ENCODE data around the gene TCERG1L.

The TCERG1L gene

DNA sequence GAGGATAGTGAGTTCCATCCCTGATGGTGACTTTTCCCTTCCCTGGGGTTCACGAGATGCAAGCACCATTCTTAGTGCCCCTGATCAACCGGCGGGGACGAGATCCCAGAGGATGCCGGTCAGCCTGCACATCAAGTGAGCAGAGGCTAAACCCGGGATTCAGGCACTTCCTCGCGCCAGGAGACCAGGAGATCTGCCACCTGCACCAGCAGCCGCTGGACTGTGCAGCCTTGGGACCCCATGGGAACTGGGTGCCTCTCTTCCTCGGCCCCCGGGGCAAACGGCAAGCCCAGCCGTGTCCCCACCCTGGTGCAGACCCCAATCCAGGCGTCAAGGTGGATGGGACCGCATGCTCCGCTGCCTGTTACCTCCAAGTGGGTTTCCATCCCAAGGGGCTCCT, 88.5 kb downstream of the TCERG1L start:
- DNase-seq: no peak

GRCh38 chr10:131221632-131222277, 89.8 kb downstream of the TCERG1L start:
- no peak for DNase-seq

GRCh38 chr10:131220601-131221171, 90.8 kb downstream of the TCERG1L start:
- no peak for DNase-seq

DNA sequence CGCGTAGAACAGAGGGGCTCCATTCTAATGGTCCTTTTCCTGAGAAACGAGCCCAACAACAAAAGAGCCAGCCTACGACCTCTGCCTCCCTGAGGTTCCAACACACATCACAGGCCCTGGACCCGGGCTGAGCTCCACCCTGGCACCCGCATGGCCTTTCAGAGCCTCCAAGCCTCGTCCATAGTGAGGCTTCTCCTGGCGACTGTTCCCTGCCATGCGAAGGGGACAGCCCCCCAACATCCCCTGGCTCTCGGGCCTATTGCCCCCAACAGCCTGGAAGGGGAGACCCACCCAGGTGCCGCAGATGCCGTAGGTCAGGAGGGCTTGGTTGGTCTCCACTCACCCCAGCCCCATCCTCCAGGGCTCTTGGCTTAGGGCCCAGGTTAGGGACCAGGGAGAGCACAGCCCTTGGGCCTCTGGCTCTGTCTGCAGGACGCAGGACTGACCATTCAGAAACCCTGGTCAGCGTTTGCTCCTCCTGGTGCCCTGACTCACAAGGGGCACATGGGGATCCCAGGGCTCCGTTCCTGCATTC, 91.5 kb downstream of the TCERG1L start:
- DNase-seq: no peak

DNA sequence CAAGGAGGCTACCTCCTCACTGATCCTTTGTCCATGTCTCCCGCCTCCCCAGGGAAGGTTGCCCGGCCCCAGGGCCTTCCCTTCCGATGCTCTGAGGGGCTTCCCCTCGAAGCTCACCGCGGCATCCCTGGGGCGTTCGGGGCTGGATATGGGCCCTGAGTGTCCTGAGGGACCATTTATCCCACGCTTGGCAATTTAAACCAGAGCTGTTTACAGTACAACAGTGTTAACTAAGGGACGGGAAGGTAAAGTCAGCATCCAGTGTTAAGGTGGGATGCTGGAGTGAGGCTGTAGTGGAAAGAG, 92.0 kb downstream of the TCERG1L start:
- no peak for DNase-seq

DNA sequence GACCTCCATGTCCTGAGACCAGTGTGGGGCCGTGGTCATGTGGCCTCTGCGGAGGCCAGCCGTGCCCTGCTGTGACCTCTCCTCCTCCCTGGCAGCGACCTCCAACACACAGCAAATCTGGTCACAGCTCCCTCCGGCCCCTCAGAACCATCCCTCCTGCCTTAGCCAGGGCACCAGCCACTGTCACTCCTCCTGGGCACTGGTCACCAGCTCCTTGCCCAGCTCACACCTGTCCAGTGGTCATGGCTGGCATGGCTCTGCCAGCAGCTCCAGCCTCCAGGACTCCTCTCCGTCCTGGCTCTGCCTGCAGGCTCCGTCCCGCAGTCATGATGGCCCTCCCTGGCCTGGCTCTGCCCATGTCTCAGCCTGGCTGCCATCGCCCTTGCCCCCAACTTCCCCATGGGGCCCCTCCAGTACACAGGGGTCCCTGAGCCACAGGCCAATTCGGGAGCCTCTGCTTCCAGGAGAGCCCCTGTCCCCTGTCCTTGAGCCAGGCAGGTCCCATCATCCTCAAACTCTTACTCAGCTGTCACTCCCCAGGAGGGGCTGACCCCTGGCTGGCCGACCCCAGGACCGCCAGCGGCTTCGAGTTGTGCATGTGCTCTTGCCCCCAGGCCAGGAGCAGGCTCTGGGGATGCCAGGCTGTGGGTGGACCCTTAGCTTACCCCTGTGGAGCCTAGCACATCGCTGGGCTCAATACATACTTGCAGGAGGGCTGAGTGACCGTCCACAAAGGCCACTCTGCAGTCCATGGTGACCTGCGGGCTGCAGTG, 92.5 kb downstream of the TCERG1L start:
- DNase-seq: no peak

DNA sequence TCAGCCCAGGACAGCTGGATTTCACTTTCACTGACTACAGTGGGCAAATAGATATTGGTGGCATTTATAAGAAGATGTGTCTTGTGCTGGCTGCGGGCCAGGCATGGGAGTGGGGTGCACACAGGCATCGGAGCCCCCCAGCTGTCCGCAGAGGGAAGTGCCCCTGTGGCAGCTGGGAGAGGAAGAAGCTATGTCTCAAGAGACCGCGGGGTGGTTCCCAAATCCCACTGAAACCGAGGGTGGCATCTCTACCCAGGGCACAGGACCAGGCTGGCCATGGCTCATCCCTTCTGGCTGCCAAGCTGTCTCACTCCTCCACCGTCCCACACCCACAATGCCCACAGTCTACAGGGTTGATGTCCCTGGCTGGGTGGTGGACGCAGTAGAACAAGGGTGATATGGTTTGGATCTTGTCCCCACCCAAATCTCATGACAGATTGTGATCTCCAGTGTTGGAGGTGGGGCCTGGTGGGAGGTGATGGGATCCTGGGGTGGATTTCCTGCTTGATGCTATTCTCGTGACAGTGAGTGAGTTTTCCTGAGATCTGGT, 94.8 kb downstream of the TCERG1L start:
- DNase-seq: no peak

GRCh38 chr10:131215776-131216175, 95.7 kb downstream of the TCERG1L start:
- no peak for DNase-seq

DNA sequence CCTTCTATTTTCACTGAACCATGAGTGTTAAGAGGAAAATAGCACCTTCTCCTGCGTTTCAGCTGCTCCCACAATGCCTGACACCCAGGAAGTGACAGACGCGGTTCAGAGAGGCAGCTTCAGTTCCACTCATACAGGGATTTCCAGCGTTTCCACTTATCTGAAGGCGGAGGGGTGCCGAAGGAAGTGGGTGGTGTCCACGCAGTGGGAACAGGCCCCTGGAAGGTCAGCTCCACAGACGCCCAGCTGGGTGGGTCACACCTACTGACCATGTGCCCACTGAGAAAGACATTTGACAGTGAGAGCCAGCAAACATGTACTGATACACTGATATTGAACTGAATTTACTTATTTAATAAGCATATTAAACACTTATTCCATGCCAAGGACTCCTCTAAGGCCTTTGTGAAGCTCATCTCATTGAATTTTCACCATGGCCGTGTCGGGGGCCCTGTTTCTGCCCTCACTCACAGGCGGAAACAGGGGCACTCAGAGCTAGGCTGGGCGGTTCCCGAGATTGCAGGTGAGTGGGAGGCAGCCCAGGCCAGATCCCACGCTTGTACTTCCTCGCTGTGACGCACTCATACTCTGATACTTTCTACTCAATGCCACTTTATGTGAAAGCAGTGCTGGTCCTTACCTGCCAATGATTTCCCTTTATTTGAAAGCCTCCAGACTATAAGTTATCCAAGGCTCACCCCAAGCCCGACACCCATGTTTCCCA, 96.8 kb downstream of the TCERG1L start:
- no peak for DNase-seq

- no peak for DNase-seq
Observed at GRCh38 chr10:131213741-131214505, 97.6 kb downstream of the TCERG1L start.

DNA sequence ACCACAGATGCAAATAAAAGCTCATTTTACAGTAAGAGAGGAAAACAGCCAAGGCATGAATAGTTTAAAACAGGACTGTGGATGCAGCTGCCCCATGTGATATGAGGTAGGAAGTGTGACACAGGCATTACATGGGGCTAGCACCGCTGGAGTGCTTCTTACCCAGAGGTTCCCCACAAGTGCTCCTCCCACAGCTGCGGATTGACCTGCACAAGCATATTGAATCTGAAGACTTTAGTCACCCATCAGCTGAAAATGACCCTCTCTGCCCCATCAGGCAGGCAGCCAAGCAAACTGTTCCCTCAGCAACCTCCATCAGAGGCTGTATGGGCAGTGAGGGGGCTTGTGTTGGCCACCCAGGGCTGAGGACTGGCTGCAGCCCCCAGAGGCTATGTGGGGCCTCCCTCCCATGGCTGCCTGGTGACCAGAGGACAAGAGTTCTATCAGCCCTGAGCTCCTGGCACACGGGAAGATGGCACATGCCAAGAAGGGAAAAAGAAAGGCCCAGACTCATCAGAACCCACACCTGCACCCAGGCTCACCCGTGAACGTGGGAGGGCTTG, 98.7 kb downstream of the TCERG1L start:
- DNase-seq: peak; percentile 10

DNA sequence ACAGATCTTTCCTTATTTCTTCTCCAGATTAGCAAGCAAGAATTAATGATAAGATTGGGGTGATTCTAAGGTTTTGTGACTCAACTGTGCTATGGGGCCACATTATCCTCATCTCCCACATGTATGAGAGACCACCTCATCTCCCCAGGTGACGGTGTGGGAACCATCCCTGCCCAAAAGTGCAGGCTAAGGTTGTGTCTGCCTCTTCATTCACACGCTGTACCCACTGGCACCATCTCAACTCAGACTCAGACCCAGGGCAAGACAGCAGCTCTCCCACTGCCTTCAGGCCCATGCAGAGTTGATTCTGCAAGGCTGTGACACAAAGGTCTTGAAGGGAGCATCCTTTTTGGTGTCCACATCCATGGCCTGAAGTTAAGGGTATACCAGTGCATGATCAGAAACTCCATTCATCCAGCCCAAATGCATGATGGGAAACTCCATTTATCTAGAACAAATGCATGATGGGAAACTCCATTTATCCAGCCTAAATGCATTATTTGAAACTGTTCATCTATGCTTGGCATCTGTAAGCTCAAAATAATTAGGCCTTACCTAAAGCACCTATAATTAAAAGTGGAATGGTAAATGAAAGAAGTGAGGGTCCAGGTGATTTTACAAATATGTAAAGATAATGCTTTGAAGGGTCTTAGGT, 99.4 kb downstream of the TCERG1L start:
- peak; percentile 7 for DNase-seq

- peak; percentile 6 for DNase-seq
Observed at GRCh38 chr10:131211559-131211958, 100.0 kb downstream of the TCERG1L start.

GRCh38 chr10:131211146-131211545, 100.4 kb downstream of the TCERG1L start:
- no peak for DNase-seq

- DNase-seq: peak; percentile 7
Observed at GRCh38 chr10:131210181-131210580, 101.3 kb downstream of the TCERG1L start.

GRCh38 chr10:131207584-131208532, 103.7 kb downstream of the TCERG1L start:
- no peak for DNase-seq

GRCh38 chr10:131207176-131207575, 104.3 kb downstream of the TCERG1L start:
- DNase-seq: no peak

GRCh38 chr10:131206111-131206995, 105.2 kb downstream of the TCERG1L start:
- peak; percentile 22 for DNase-seq

DNA sequence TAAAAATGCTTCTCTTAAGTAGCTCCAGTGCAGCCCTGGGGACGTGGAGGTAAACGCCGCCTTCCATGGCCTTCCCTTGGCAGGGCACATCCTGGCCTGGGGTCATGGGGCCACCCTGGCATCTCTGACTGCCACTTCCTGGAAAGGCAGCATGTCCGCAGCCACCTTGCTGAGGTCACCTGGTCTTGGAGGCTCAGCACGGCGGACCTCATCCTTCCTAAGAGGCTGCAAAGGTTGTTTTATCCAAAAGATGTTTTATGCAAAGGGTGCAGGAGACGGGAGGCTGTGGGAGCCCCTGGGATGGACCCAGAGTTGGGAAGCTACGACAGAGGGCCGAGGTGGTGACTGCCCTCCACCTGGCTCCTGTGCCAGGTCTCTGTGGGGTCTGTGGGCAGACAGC, 106.0 kb downstream of the TCERG1L start:
- DNase-seq: no peak
